Measurements from ENCODE around the gene TPRX2.

Gene TPRX2

DNA sequence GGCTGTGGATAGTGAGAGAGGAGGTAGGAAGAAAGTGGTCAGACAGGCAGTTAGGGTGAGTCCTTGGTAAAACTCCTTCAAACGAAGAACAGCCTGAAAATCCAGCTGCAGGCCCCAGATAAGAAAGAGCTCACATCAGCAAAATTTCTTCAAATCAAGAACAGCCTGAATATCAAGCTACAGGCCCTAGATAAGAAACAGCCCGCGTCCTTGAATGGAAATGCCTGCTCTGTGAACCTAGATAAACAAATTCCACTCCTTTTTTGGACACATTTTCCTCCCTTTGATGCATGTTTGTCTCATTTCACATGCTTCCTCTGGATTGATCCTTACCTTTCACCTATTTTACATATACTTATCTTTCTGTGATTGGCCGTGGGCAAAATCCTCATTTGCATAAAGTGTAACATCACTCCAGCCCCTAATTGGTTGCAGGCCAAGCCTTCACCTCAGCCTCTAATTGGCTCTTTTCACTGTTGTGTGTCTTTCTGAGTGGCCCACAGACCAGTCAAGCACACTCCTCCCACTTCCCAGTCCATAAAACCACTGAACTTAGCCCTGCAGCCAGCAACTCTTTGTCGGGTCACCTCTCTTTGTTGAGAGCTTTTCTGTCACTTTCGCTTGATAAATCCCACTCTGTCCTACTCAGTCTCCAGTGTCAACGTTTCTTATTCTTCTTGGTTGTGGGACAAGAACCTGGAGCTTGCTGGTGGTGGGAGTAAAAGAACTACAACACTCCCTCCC is 33.1 kb downstream of the TPRX2 start:
- TF ChIP-seq GATA3 (IDR thresholded peaks at IDR 0.05; ENCODE audit: low read depth, low read length), result no peak
- no peak; the same call in 1 of the 2 replicates for TF ChIP-seq GATA2 (IDR thresholded peaks at IDR 0.05; ENCODE audit: low read depth, low read length)

DNA sequence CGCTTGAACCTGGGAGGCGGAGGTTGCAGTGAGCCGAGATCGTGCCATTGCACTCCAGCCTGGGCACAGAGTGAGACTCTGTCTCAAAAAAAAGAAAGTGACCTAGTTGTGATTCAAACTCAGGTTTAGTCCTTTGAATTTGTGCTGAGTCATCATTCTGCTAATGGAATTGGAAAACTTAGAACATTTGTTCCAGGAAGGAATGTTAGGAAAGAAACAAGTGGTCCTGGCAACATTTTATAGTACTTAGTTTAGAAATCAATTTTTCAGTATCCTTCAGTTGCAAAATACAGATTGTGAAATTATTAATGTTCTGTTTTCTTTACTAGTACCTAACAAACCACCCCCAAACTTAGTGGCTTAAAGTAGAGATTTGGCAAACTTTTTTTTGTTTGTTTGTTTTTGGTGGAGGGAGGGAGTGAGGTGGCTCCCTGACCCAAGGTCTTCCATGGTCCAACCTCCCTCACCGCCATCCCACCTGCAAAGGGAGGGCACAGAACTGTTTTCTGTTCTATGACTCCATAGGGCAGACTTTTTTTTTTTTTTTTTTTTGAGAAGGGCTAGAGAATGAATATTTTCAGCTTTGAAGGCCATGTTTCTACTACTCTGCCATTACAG is 36.2 kb downstream of the TPRX2 start:
- TF ChIP-seq GATA3 (IDR thresholded peaks at IDR 0.05; ENCODE audit: low read depth, low read length) (no peak), GATA2 (IDR thresholded peaks at IDR 0.05; ENCODE audit: low read depth, low read length) (no peak)

GRCh38 chr19:47896019-47896418 is 37.0 kb downstream of the TPRX2 start:
- TF ChIP-seq GATA3 (IDR thresholded peaks at IDR 0.05; ENCODE audit: low read depth, low read length) (no peak), GATA2 (IDR thresholded peaks at IDR 0.05; ENCODE audit: low read depth, low read length) (no peak)

- TF ChIP-seq GATA2 (IDR thresholded peaks at IDR 0.05; ENCODE audit: low read depth, low read length) (no peak), GATA3 (IDR thresholded peaks at IDR 0.05; ENCODE audit: low read depth, low read length) (no peak)
Measured at GRCh38 chr19:47896773-47897172, 37.7 kb downstream of the TPRX2 start.

- no peak for TF ChIP-seq GATA3 (IDR thresholded peaks at IDR 0.05; ENCODE audit: low read depth, low read length)
- TF ChIP-seq GATA2 (IDR thresholded peaks at IDR 0.05; ENCODE audit: low read depth, low read length), result no peak
Measured at GRCh38 chr19:47897861-47898260, 38.8 kb downstream of the TPRX2 start.

GRCh38 chr19:47899335-47899734 is 40.3 kb downstream of the TPRX2 start:
- no peak for TF ChIP-seq GATA2 (IDR thresholded peaks at IDR 0.05; ENCODE audit: low read depth, low read length)
- TF ChIP-seq GATA3 (IDR thresholded peaks at IDR 0.05; ENCODE audit: low read depth, low read length), result no peak

GRCh38 chr19:47901370-47901769 is 42.3 kb downstream of the TPRX2 start:
- TF ChIP-seq GATA2 (IDR thresholded peaks at IDR 0.05; ENCODE audit: low read depth, low read length) (no peak), GATA3 (IDR thresholded peaks at IDR 0.05; ENCODE audit: low read depth, low read length) (no peak)

Data from SH-SY5Y (cell line).